ENCODE measurements around the gene ACSS2.
"Not testable (repeated sequence)": the region's sequence is repeated elsewhere in the genome, so short reads cannot be mapped to it uniquely, and the experiment has no call there.

ACSS2 gene

GRCh38 chr20:34874094-34874654 lies 2.2 kb upstream of the ACSS2 start:
- DNase-seq = peak; percentile 46

GRCh38 chr20:34875642-34876405 lies 588 bp upstream of the ACSS2 start:
- DNase-seq = peak; percentile 94

GRCh38 chr20:34880215-34880850 lies 3.9 kb downstream of the ACSS2 start:
- DNase-seq = no peak

GRCh38 chr20:34880971-34881370 lies 4.6 kb downstream of the ACSS2 start:
- not testable (repeated sequence) for DNase-seq

GRCh38 chr20:34881689-34882088 lies 5.3 kb downstream of the ACSS2 start:
- DNase-seq = no peak

- DNase-seq = no peak
Observed at GRCh38 chr20:34883087-34883688, 6.8 kb downstream of the ACSS2 start.

- DNase-seq = no peak
Observed at GRCh38 chr20:34883809-34884208, 7.4 kb downstream of the ACSS2 start.

GRCh38 chr20:34884260-34884659 lies 7.8 kb downstream of the ACSS2 start:
- no peak for DNase-seq

GRCh38 chr20:34886122-34886521 lies 9.7 kb downstream of the ACSS2 start:
- no peak for DNase-seq

- DNase-seq = no peak
Observed at GRCh38 chr20:34887023-34887422, 10.6 kb downstream of the ACSS2 start.

GRCh38 chr20:34888468-34888867 lies 12.1 kb downstream of the ACSS2 start:
- DNase-seq = no peak

- DNase-seq = no peak
Observed at GRCh38 chr20:34891166-34892062, 15.0 kb downstream of the ACSS2 start.

GRCh38 chr20:34892671-34893070 lies 16.3 kb downstream of the ACSS2 start:
- DNase-seq = no peak

- DNase-seq = no peak
Observed at GRCh38 chr20:34894723-34895122, 18.3 kb downstream of the ACSS2 start.

- DNase-seq = no peak
Observed at GRCh38 chr20:34895465-34895864, 19.1 kb downstream of the ACSS2 start.

- no peak for DNase-seq
Observed at GRCh38 chr20:34896086-34896621, 19.7 kb downstream of the ACSS2 start.

- not testable (repeated sequence) for DNase-seq
Observed at GRCh38 chr20:34898129-34898528, 21.7 kb downstream of the ACSS2 start.

GRCh38 chr20:34898731-34899130 lies 22.3 kb downstream of the ACSS2 start:
- not testable (repeated sequence) for DNase-seq

GRCh38 chr20:34904202-34904621 lies 27.8 kb downstream of the ACSS2 start:
- DNase-seq = no peak

- DNase-seq = peak; percentile 51
Observed at GRCh38 chr20:34907616-34908469, 31.4 kb downstream of the ACSS2 start.

GRCh38 chr20:34915131-34915530 lies 38.7 kb downstream of the ACSS2 start:
- DNase-seq = no peak

Data from NCI-H1048 (cell line).